ENCODE measurements around the gene GBGT1. TPM values are rescaled to one million over a fixed set of nuclear protein-coding genes. Genes with fewer than 3 reads are reported as not detected.

Gene GBGT1
- total and polyA plus RNA-seq, 2 of the 4 experiments (the other 2 are of a cell fraction) = 1.8 to 3.2 TPM

DNA sequence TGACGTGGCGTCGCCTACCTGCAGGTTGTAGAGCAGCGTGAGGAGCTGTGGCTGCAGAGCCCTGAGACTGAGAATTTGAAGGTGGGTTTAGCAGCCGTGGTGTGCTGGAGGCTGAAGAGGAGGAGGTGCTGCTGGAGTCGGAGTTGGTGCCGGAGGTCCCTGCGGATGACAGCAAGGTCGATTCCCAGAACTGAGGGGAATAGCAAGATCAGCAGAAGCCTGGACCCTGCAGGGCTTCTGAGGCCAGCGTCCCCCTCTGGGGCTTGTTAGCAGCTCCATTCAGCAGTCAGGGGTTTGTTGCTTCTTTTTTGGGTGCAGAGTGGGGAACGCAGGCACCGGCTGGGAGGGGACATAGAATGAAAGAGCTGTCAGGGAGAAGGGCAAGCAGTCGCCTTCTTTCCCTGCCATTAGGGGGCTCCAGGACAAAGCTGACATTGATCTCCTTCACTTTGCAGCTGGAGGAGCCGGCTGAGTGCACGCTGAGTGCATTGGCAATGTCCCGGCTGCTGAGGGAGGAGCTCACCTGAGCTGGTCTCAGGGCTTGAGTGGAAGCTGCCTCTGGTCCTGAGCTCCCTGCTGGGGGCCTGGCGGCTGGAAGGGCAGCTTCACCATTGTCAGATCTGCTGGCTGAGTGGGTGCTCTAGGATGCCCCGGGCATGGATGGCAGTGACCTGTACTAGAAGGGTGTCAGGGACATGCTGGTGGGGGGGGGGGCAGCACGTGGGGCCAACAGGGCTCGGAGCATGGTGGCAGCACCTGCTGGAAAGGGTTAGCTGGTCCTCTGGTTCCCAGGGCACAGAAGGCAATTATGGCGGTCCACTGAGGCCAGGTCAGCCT, 24.5 kb upstream of the GBGT1 start:
- WGBS, 2 experiments (ENCODE audit: extremely low coverage in 2 of 2, insufficient read length in 1 of 2) = 45% methylated on average over 8 of the region's 21 CpGs; no CpG with 5 or more reads in 1 of the 2 experiments
- ATAC-seq (ENCODE audit: low read depth) = no peak
- no peak for TF ChIP-seq RAD21 (IDR thresholded peaks at IDR 0.05; ENCODE audit: low read length)
- TF ChIP-seq CEBPB (IDR thresholded peaks at IDR 0.05; ENCODE audit: low read depth, low read length) = no peak
- no peak for TF ChIP-seq POLR2A (IDR thresholded peaks at IDR 0.05; ENCODE audit: low read depth, low read length)
- no peak for TF ChIP-seq MAFK (IDR thresholded peaks at IDR 0.05; ENCODE audit: low read depth, low read length)
- TF ChIP-seq, protein P1, sequence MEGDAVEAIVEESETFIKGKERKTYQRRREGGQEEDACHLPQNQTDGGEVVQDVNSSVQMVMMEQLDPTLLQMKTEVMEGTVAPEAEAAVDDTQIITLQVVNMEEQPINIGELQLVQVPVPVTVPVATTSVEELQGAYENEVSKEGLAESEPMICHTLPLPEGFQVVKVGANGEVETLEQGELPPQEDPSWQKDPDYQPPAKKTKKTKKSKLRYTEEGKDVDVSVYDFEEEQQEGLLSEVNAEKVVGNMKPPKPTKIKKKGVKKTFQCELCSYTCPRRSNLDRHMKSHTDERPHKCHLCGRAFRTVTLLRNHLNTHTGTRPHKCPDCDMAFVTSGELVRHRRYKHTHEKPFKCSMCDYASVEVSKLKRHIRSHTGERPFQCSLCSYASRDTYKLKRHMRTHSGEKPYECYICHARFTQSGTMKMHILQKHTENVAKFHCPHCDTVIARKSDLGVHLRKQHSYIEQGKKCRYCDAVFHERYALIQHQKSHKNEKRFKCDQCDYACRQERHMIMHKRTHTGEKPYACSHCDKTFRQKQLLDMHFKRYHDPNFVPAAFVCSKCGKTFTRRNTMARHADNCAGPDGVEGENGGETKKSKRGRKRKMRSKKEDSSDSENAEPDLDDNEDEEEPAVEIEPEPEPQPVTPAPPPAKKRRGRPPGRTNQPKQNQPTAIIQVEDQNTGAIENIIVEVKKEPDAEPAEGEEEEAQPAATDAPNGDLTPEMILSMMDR (conservative IDR thresholded peaks at IDR 0.05; ENCODE audit: low read depth, low read length) = no peak
- TF ChIP-seq, protein P2, sequence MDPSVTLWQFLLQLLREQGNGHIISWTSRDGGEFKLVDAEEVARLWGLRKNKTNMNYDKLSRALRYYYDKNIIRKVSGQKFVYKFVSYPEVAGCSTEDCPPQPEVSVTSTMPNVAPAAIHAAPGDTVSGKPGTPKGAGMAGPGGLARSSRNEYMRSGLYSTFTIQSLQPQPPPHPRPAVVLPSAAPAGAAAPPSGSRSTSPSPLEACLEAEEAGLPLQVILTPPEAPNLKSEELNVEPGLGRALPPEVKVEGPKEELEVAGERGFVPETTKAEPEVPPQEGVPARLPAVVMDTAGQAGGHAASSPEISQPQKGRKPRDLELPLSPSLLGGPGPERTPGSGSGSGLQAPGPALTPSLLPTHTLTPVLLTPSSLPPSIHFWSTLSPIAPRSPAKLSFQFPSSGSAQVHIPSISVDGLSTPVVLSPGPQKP (IDR thresholded peaks at IDR 0.05; ENCODE audit: borderline replicate concordance, low read depth, low read length) = no peak
- TF ChIP-seq RFX5 (IDR thresholded peaks at IDR 0.05; ENCODE audit: low read depth, low read length) = no peak
- TF ChIP-seq, protein P3, sequence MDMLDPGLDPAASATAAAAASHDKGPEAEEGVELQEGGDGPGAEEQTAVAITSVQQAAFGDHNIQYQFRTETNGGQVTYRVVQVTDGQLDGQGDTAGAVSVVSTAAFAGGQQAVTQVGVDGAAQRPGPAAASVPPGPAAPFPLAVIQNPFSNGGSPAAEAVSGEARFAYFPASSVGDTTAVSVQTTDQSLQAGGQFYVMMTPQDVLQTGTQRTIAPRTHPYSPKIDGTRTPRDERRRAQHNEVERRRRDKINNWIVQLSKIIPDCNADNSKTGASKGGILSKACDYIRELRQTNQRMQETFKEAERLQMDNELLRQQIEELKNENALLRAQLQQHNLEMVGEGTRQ (IDR thresholded peaks at IDR 0.05; ENCODE audit: low read depth, low read length) = no peak
- no peak for TF ChIP-seq RCOR1 (IDR thresholded peaks at IDR 0.05; ENCODE audit: insufficient replicate concordance, low read length)
- no peak for TF ChIP-seq FOS (IDR thresholded peaks at IDR 0.05; ENCODE audit: low read depth, low read length)
- TF ChIP-seq MAZ (IDR thresholded peaks at IDR 0.05; ENCODE audit: borderline replicate concordance, low read depth, low read length) = no peak
- no peak for TF ChIP-seq BHLHE40 (IDR thresholded peaks at IDR 0.05; ENCODE audit: low read depth, low read length)
- no peak for TF ChIP-seq SMC3 (IDR thresholded peaks at IDR 0.05; ENCODE audit: low read depth, low read length)
- no peak for TF ChIP-seq CHD1 (IDR thresholded peaks at IDR 0.05; ENCODE audit: low read depth, low read length)
- no peak for TF ChIP-seq NFE2L2 (IDR thresholded peaks at IDR 0.05; ENCODE audit: low read depth, low read length)

More for the DNA sequence above, 24.5 kb upstream of the GBGT1 start:
- H3K18ac ChIP-seq (ENCODE audit: low read depth, low read length) = no peak overlapping the region
- H2BK120ac ChIP-seq (ENCODE audit: low read depth, low read length) = no peak overlapping the region
- H3K23ac ChIP-seq (ENCODE audit: low read depth, low read length) = no peak overlapping the region
- in situ Hi-C loops (cut with MboI; ENCODE audit: low sequenced_read_pairs) (loop anchor here (5.0 kb wide), 1 partner anchor 294 kb away; no protein-coding TSS in a partner anchor), intact Hi-C loops (cut with micrococcal nuclease) (no loop called here), dilution Hi-C loops (cut with HindIII; ENCODE audit: low sequenced_read_pairs, unreplicated experiment) (no loop called here)
- H4K5ac ChIP-seq (ENCODE audit: low read depth, low read length) = no peak overlapping the region
- no peak overlapping the region for H3K27ac ChIP-seq (ENCODE audit: insufficient read depth, low read length)
- no peak overlapping the region for H2AK9ac ChIP-seq (replicated peaks; ENCODE audit: low read depth, low read length, poor library complexity)
- no peak for DNase-seq
- H2AK5ac ChIP-seq (ENCODE audit: low read depth, low read length) = no peak overlapping the region
- H4K8ac ChIP-seq (ENCODE audit: low read depth in 2 of 2, low read length in 2 of 2) = no peak overlapping the region
- no peak overlapping the region for H3K4me3 ChIP-seq (ENCODE audit: insufficient read depth, low read depth, low read length)
- H2BK15ac ChIP-seq (ENCODE audit: low read depth, low read length) = no peak overlapping the region
- peaks cover 32% of the 10 kb centered on the region for H3K27me3 ChIP-seq (ENCODE audit: control insufficient read depth, insufficient read depth, low read length)
- H3K4me1 ChIP-seq (ENCODE audit: control insufficient read depth, insufficient read depth, low read length) = no peaks in the 10 kb centered on the region
- no peaks in the 10 kb centered on the region for H3K79me1 ChIP-seq (ENCODE audit: low read depth in 1 of 2, low read length in 2 of 2)
- H4K20me1 ChIP-seq (ENCODE audit: insufficient read depth, low read length) = no peaks in the 10 kb centered on the region
- no peaks in the 10 kb centered on the region for H3K9me1 ChIP-seq (ENCODE audit: insufficient read depth, low read length)
- no peak overlapping the region for H4K91ac ChIP-seq (ENCODE audit: insufficient read depth, low read depth, low read length)
- H3K56ac ChIP-seq (ENCODE audit: extremely low read depth, insufficient read depth, low read length) = no peak overlapping the region
- no TSS peak for BruUV-seq (replicated peaks)
- POLR2A ChIA-PET (ENCODE audit: unreplicated experiment) = no interaction called here
- H3K9ac ChIP-seq (ENCODE audit: low read depth, low read length) = no peak overlapping the region
- no peak overlapping the region for H2BK20ac ChIP-seq (ENCODE audit: low read depth, low read length)
- no peaks in the 10 kb centered on the region for H3K9me3 ChIP-seq (ENCODE audit: control insufficient read depth, insufficient read depth, low read length)
- H3K36me3 ChIP-seq (ENCODE audit: control insufficient read depth, insufficient read depth, low read length) = no peaks in the 10 kb centered on the region
- H3K4ac ChIP-seq (ENCODE audit: low read depth, low read length) = no peak overlapping the region
- H3K4me2 ChIP-seq (ENCODE audit: low read depth, low read length) = no peak overlapping the region
- H2BK5ac ChIP-seq (ENCODE audit: low read depth, low read length, poor library complexity, severe bottlenecking) = no peak overlapping the region
- CTCF ChIA-PET = no interaction called here
- H2AFZ ChIP-seq (replicated peaks; ENCODE audit: low read length, poor library complexity) = no peak overlapping the region
- H3K14ac ChIP-seq (replicated peaks; ENCODE audit: low read depth, low read length) = no peak overlapping the region
